GM10248 (cell line): Measurements from ENCODE around the gene HBQ1.
A peak's percentile ranks its signal among the peaks of the same experiment; 100 is the strongest.

Experiments
- CTCF ChIA-PET: fragments of 300-600 bp; sonication (Branson Sonifier 250); formaldehyde crosslinking; extraction: SDS; loops from one replicate; lab custom pipeline; 2021; ENCODE audit warnings: antibody characterized with exemption; lab: Yijun Ruan, JAX
- POLR2A ChIA-PET: fragments of 350-650 bp; sonication (Branson Sonifier 250); formaldehyde crosslinking; extraction: SDS; loops from one replicate; lab custom pipeline; 2020; ENCODE audit warnings: antibody characterized with exemption; lab: Yijun Ruan, JAX
- DNase-seq: peaks from one replicate; pipeline ENCODE4 v3.0.0; 2012; ENCODE audit errors: extremely low spot score
- CTCF ChIP-seq: IDR thresholded peaks from 2 replicates; pipeline ENCODE4 v1.5.1; 2012; ENCODE audit warnings: mild to moderate bottlenecking, low read depth; ENCODE audit errors: extremely low read depth, missing control alignments, control extremely low read depth

Gene HBQ1

DNA sequence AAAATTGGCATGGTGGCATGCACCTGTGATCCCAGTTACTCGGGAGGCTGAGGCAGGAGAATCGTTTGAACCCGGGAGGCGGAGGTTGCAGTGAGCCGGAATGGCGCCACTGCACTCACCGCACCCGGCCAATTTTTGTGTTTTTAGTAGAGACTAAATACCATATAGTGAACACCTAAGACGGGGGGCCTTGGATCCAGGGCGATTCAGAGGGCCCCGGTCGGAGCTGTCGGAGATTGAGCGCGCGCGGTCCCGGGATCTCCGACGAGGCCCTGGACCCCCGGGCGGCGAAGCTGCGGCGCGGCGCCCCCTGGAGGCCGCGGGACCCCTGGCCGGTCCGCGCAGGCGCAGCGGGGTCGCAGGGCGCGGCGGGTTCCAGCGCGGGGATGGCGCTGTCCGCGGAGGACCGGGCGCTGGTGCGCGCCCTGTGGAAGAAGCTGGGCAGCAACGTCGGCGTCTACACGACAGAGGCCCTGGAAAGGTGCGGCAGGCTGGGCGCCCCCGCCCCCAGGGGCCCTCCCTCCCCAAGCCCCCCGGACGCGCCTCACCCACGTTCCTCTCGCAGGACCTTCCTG, at the start of gene HBQ1:
Gene HBQ1, plus strand, starts transcription at position 359 of the 575 bp plus-strand sequence. Its CDS starts 28 bp downstream, at position 387.
- TF ChIP-seq CTCF: no peak

DNA sequence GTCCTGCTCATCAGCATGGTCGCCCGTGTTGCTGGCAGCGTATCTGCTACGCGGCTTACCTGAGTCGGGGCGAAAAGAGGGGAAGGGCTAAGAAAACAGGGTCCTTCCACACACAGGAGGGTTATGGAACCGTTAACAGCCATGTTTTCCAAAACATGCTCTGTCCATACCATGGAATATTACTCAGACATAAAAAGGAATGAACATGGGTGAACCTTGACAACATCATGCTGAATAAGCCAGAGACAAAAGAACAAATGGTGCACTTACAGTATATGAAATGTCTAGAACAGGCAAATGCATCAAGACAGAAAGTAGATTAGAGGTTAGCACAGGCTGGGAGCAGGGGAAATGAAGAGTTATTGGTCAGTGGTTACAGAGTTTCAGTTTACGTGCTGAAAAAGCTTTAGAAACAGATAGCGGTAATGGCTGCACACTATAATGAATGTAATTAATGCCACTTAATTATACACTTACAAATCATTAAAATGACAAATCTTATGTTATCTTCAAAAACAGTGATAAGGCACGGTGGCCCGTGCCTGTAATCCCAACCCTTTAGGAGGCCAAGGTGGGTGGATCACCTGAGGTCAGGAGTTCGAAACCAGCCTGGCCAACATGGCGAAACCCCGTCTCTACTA, 49.6 kb upstream of the HBQ1 start:
- POLR2A ChIA-PET: no interaction called here
- DNase-seq: no peak
- no peak for TF ChIP-seq CTCF
- CTCF ChIA-PET: interaction anchor here (0.8 kb wide), 1 partner anchor 14 kb away, joined by 3 read pairs; no protein-coding TSS in a partner anchor

More for the DNA sequence above, at the start of gene HBQ1:
- DNase-seq: peak; percentile 73
- POLR2A ChIA-PET: no interaction called here
- CTCF ChIA-PET: interaction anchor here (0.7 to 3.7 kb wide), 9 partner anchors 14 to 202 kb away, joined by 3 to 34 read pairs (median 3); no protein-coding TSS in a partner anchor

DNA sequence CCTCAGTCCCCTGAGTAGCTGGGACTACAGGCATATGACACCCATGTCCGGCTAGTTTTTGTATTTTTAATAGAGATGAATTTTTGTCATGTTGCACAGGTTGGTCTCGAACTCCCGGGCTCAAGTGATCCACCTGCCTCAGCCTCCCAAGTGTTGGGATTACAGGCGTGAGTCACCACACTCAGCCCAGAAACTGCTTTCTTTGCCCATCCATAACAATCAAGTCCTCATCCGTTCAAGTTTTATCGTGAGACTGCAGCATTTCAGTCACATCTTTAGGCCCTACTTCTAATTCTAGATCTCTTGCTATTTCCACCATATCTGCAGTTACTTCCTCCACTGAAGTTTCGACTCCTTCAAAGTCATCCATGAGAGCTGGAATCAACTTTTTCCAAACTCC, 48.1 kb upstream of the HBQ1 start:
- no peak for DNase-seq
- no peak for TF ChIP-seq CTCF
- ChIA-PET CTCF (interaction anchor here (2.4 to 2.6 kb wide), 2 partner anchors 23 to 25 kb away, joined by 8 to 9 read pairs; no protein-coding TSS in a partner anchor), POLR2A (no interaction called here)

DNA sequence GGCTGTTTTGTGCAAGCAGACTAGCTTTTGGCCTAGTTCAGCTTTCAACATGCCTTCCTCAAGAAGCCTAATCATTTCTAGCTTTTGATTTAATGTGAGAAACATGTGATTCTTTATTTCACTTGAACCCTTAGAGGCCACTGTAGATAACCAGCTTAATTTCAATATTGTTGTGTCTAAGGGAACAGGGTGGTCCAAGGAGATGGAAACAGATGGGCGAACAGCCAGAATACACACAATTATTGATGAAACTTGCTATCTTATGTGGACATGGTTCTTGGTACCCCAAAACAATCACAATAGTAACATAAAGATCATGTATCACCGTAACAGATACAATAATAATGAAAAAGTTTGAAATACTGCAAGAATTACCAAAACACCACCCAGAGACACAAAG, 46.5 kb upstream of the HBQ1 start:
- TF ChIP-seq CTCF: no peak
- no peak for DNase-seq
- POLR2A ChIA-PET: no interaction called here
- CTCF ChIA-PET: interaction anchor here (0.9 to 2.8 kb wide), 6 partner anchors 15 to 228 kb away, joined by 3 to 15 read pairs (median 8); no protein-coding TSS in a partner anchor

DNA sequence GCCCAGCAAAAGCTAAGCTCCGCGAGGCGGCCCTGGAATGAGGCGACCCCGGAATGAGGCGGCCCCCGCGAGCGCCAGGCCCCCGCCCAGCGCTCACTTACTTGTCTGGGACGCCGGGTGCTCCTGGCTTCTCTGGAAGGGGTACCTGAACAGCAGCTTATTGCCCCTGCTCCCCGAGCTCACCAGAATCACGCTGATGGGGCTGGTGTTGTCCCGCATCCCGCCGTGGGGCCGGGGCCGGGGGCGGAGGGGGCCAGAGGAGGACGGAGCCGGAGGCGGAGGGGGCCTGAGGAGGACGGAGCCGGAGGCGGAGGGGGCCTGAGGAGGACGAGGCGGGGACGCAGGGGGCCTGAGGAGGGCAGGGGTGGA, 42.2 kb upstream of the HBQ1 start:
- CTCF ChIA-PET: interaction anchor here (1.0 kb wide), 1 partner anchor 31 kb away, joined by 3 read pairs; no protein-coding TSS in a partner anchor
- DNase-seq: peak; percentile 45
- POLR2A ChIA-PET: no interaction called here
- no peak for TF ChIP-seq CTCF

- ChIA-PET POLR2A (no interaction called here), CTCF (interaction anchor here (0.7 to 1.9 kb wide), 2 partner anchors 34 to 43 kb away, joined by 4 to 5 read pairs; no protein-coding TSS in a partner anchor)
- TF ChIP-seq CTCF: no peak
- no peak for DNase-seq
Measured at GRCh38 chr16:140175-140857, 39.9 kb upstream of the HBQ1 start.
